PC-3 (cell line): Measurements from ENCODE around the gene CLDN15. TPM values are rescaled to one million over a fixed set of nuclear protein-coding genes. Genes with fewer than 3 reads are reported as not detected.

Experiments used
- ATAC-seq: fragments of 200-7000 bp; cut with Tn5 transposase; 2 replicates; pipeline ENCODE4 v1.9.1; 2020; ENCODE audit warnings: mild to moderate bottlenecking, moderate library complexity
- BruUV-seq: library from RNA; stranded (reverse); fragments of 400-500 nt; replicated peaks from 2 replicates; lab custom pipeline; 2021; lab: Mats Ljungman, UMichigan
- CTCF ChIA-PET: fragments of 300-600 bp; sonication (Branson Sonifier 250); formaldehyde crosslinking; loops from one replicate; lab custom pipeline; 2022; ENCODE audit warnings: antibody characterized with exemption; lab: Charles Lee
- POLR2A ChIA-PET: fragments of 300-600 bp; sonication (Branson Sonifier 250); formaldehyde crosslinking; loops from one replicate; lab custom pipeline; 2022; ENCODE audit warnings: antibody characterized with exemption; ENCODE audit not compliant: unreplicated experiment; lab: Charles Lee
- DNase-seq: peaks from one replicate; pipeline ENCODE4 v3.0.0-alpha.2; 2015
- H2AFZ ChIP-seq: fragments of 300-600 bp; sonication (generic); 2 replicates; pipeline ENCODE4 v1.6.0; 2016; ENCODE audit warnings: antibody characterized with exemption, low read length
- H3F3A ChIP-seq: fragments of 300-600 bp; sonication (generic); one replicate; pipeline ENCODE4 v1.6.0; 2017; ENCODE audit warnings: antibody characterized with exemption, low read length, control low read depth, mild to moderate bottlenecking; ENCODE audit not compliant: unreplicated experiment
- H3K27ac ChIP-seq: fragments of 300-600 bp; sonication (generic); 2 replicates; pipeline ENCODE4 v1.5.1; 2016; ENCODE audit warnings: mild to moderate bottlenecking, low read length
- H3K27me3 ChIP-seq: fragments of 300-600 bp; sonication (generic); 2 replicates; pipeline ENCODE4 v1.6.1; 2016; ENCODE audit warnings: low read length, mixed read lengths
- H3K36me3 ChIP-seq: fragments of 300-600 bp; sonication (generic); 2 replicates; pipeline ENCODE4 v1.6.1; 2016; ENCODE audit warnings: low read depth, mixed run types, low read length, mixed read lengths
- H3K4me1 ChIP-seq: fragments of 300-600 bp; sonication (generic); 2 replicates; pipeline ENCODE4 v1.5.1; 2016; ENCODE audit warnings: low read length; ENCODE audit not compliant: insufficient read depth
- H3K4me2 ChIP-seq: fragments of 300-600 bp; sonication (generic); 2 replicates; pipeline ENCODE4 v1.6.0; 2016; ENCODE audit warnings: low read length
- H3K4me3 ChIP-seq: fragments of 300-600 bp; sonication (generic); 2 replicates; pipeline ENCODE4 v1.5.1; 2016; ENCODE audit warnings: mild to moderate bottlenecking, low read length, mixed read lengths
- H3K79me2 ChIP-seq: fragments of 300-600 bp; sonication (generic); 2 replicates; pipeline ENCODE4 v1.6.1; 2017; ENCODE audit warnings: low read length, mixed read lengths
- H3K9ac ChIP-seq: fragments of 300-600 bp; sonication (generic); 2 replicates; pipeline ENCODE4 v1.6.0; 2016; ENCODE audit warnings: mild to moderate bottlenecking, low read length
- H3K9me2 ChIP-seq: fragments of 300-600 bp; sonication (generic); replicated peaks from 2 replicates; pipeline ENCODE4 v1.6.1; 2016; ENCODE audit warnings: mixed run types, low read length, mixed read lengths
- H3K9me3 ChIP-seq: fragments of 300-600 bp; sonication (generic); 2 replicates; pipeline ENCODE4 v1.6.1; 2016; ENCODE audit warnings: low read length, mixed read lengths
- H4K20me1 ChIP-seq: fragments of 300-600 bp; sonication (generic); 2 replicates; pipeline ENCODE4 v1.6.1; 2016; ENCODE audit warnings: low read length, mixed read lengths
- EZH2 ChIP-seq: fragments of 300-600 bp; sonication (generic); IDR thresholded peaks from one replicate; pipeline ENCODE4 v1.6.1; 2017; ENCODE audit warnings: antibody characterized with exemption, mild to moderate bottlenecking, low read length; ENCODE audit not compliant: unreplicated experiment
- EZH2phosphoT487 ChIP-seq: fragments of 300-600 bp; sonication (generic); IDR thresholded peaks from 2 replicates; pipeline ENCODE4 v1.6.1; 2018; ENCODE audit warnings: mild to moderate bottlenecking, antibody characterized with exemption, low read length, borderline replicate concordance
- intact Hi-C: fragments of 100-400 bp; cut with micrococcal nuclease; formaldehyde crosslinking; loops from 2 replicates; pipeline ENCODE4 v1.9.0; 2023
- total RNA-seq: library from RNA; depleted of rRNA; stranded (reverse); fragments of >200 nt; gene quantifications from 2 replicates; pipeline ENCODE4 v1.2.3, GENCODE V29; 2014
- TF ChIP-seq, protein P1 (sequence below): fragments of 300-600 bp; sonication (generic); conservative IDR thresholded peaks from 2 replicates; pipeline ENCODE4 v1.5.1; 2017; ENCODE audit warnings: antibody characterized with exemption, low read depth, mild to moderate bottlenecking, low read length

Gene CLDN15
- total RNA-seq, 1 experiment from 2014 or later, result 6.7 TPM

DNA sequence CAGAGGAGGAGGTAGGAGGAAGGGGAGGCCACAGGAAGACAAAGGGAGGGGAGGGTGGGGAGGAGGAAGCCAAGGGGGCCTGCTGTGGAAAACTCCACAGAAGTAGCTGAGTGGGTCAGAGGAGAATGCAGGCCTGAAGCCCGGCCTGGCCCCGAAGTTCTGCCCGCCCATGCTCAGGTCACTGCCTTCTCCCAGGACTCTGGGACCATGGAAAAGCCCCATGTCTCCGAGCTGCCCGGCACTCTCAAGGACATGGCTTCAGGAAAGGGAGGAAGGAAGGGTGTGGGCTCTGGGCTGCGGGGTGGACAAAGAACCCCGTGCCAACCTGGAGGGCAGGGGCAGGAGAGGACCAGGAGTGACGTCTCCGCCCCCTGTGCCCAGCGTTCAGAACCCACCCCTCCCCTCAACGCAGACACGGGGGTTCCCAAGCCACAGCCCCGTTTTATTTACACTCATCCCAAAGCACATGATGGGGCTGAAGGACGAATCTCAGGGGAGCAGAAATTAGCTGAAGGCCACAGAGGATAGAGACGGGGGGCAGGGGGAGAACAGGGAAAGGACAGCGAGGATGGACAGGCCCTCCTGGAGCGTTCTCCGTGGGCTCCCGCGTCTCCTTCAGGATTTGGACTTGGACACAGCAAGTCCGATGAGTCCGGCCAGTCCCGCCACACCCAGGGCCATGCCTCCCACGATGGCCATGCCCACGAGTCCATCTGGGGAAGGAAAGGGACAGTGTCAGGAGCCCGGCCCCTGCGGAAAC is 1.8 kb upstream of the CLDN15 start:
- Histone ChIP-seq H3K4me2 (no peak overlapping the region), H2AFZ (no peak overlapping the region), H3K9me2 (no peaks in the 10 kb centered on the region), H3K27ac (no peak overlapping the region), H4K20me1 (no peaks in the 10 kb centered on the region), H3K4me1 (peaks cover 6% of the 10 kb centered on the region), H3K27me3 (no peaks in the 10 kb centered on the region), H3K36me3 (no peaks in the 10 kb centered on the region), H3K4me3 (no peak overlapping the region), H3K79me2 (peaks cover 16% of the 10 kb centered on the region), H3F3A (no peaks in the 10 kb centered on the region), H3K9ac (no peak overlapping the region), H3K9me3 (no peaks in the 10 kb centered on the region)
- ChIA-PET POLR2A (no interaction called here), CTCF (no interaction called here)
- no TSS peak for BruUV-seq
- ATAC-seq, result no peak
- intact Hi-C loops, result no loop called here
- no peak for DNase-seq
- TF ChIP-seq EZH2phosphoT487 (no peak), EZH2 (no peak)
- TF ChIP-seq, protein P1, sequence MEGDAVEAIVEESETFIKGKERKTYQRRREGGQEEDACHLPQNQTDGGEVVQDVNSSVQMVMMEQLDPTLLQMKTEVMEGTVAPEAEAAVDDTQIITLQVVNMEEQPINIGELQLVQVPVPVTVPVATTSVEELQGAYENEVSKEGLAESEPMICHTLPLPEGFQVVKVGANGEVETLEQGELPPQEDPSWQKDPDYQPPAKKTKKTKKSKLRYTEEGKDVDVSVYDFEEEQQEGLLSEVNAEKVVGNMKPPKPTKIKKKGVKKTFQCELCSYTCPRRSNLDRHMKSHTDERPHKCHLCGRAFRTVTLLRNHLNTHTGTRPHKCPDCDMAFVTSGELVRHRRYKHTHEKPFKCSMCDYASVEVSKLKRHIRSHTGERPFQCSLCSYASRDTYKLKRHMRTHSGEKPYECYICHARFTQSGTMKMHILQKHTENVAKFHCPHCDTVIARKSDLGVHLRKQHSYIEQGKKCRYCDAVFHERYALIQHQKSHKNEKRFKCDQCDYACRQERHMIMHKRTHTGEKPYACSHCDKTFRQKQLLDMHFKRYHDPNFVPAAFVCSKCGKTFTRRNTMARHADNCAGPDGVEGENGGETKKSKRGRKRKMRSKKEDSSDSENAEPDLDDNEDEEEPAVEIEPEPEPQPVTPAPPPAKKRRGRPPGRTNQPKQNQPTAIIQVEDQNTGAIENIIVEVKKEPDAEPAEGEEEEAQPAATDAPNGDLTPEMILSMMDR, result no peak

DNA sequence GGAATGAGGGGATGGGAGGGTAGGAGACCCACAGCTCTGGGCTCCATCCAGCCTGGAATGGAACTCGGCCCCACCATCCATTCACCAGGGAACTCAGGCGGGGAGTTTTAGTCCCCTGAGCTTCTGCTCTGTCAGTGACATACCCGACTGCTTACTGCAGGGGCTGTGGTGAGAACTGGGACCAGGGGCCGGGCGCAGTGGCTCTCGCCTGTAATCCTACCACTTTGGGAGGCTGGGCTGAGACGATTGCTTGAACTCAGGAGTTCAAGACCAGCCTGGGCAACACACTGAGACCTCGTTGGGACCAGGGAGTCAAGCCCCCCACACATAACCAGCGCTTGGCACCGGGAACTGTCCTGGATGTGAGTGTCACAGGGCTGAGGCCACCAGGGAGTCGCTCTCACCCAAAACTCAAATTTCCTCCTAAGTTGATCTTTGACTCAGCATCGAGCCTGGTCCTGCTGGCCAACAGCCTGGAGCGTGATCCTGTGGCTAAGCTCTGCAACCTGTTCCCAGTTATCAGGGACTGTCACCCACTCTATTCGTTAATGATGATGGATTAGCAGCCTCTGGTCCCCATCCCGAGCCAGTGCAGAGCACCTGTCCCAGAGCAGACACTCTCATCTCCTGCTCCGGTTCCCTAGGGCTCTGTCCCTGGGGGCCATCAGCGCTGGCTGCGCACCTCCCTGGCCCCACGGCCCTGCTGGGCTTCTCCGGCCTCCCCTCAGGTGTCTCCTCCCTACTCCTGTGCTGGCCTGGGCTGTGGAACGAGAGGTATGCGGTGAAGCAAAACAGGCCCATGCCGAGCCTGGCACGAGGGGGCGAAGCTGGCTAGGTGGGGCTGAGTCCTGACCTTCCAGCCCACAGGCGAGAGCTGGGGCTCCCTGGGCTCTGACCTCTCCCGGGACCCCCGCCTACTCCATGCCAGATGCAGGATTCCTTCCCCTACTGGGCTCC is 902 bp upstream of the CLDN15 start:
- no TSS peak for BruUV-seq
- intact Hi-C loops, result no loop called here
- ChIA-PET CTCF (no interaction called here), POLR2A (interaction anchor here (0.5 to 0.6 kb wide), 2 partner anchors 35 to 644 kb away, joined by 3 to 5 read pairs; no protein-coding TSS in a partner anchor)
- Histone ChIP-seq H3K9me2 (no peaks in the 10 kb centered on the region), H3K36me3 (no peaks in the 10 kb centered on the region), H4K20me1 (no peaks in the 10 kb centered on the region), H3K79me2 (peaks cover 10% of the 10 kb centered on the region), H3F3A (no peaks in the 10 kb centered on the region), H3K27me3 (no peaks in the 10 kb centered on the region), H3K4me1 (peaks cover 1% of the 10 kb centered on the region), H3K27ac (no peak overlapping the region), H3K9me3 (no peaks in the 10 kb centered on the region), H3K9ac (no peak overlapping the region), H3K4me2 (no peak overlapping the region), H2AFZ (no peak overlapping the region), H3K4me3 (no peak overlapping the region)
- ATAC-seq, result no peak
- no peak for DNase-seq
- TF ChIP-seq, protein P1, result no peak
- TF ChIP-seq EZH2phosphoT487, result no peak
- TF ChIP-seq EZH2, result no peak
